Tibial nerve (tissue), 4 donors: ENCODE measurements around the gene POU2F2. TPM values are rescaled to one million over a fixed set of nuclear protein-coding genes. Genes with fewer than 3 reads are reported as not detected.

ENCODE experiments used
- DNase-seq, 2 donors: peaks; one replicate each; pipeline ENCODE4 v3.0.0-alpha.2; 2019; ENCODE audit warnings: low spot score in 2 of 2
- H3K27ac ChIP-seq, 4 donors: fragments of 200-600 bp; sonication (generic) in 3 of 4; one replicate each; pipeline ENCODE4 v1.5.1; 2017 to 2019; ENCODE audit warnings: mild to moderate bottlenecking in 1 of 4
- H3K27me3 ChIP-seq, 2 donors: fragments of 200-600 bp; sonication (generic) in 1 of 2; one replicate each; pipeline versions ENCODE4 v1.5.1 to v1.6.0; 2017 to 2019
- H3K36me3 ChIP-seq, 3 donors: fragments of 200-600 bp; sonication (generic); one replicate each; pipeline ENCODE4 v1.5.1; 2018 to 2019
- H3K4me1 ChIP-seq, 4 donors: fragments of 200-600 bp; sonication (generic) in 3 of 4; one replicate each; pipeline ENCODE4 v1.5.1; 2017 to 2019
- H3K4me3 ChIP-seq, 4 donors: fragments of 200-600 bp; sonication (generic) in 3 of 4; one replicate each; pipeline ENCODE4 v1.5.1; 2017 to 2019; ENCODE audit warnings: mild to moderate bottlenecking in 1 of 4, moderate library complexity in 1 of 4
- H3K9me3 ChIP-seq, 4 donors: fragments of 200-600 bp; sonication (generic) in 3 of 4; one replicate each; pipeline ENCODE4 v1.5.1; 2017 to 2019
- CTCF ChIP-seq, 5 experiments: fragments of 200-600 bp in 3 of 5; fragments of 450-650 bp in 2 of 5; sonication (generic) in 3 of 5; IDR thresholded peaks; one replicate each; pipeline ENCODE4 v1.5.1; 2016 to 2019; ENCODE audit warnings: antibody characterized with exemption in 5 of 5, mild to moderate bottlenecking in 3 of 5, moderate library complexity in 2 of 5
- EP300 ChIP-seq, 2 donors: sonication (generic); formaldehyde crosslinking; IDR thresholded peaks; one replicate each; pipeline ENCODE4 v1.6.1; 2017; ENCODE audit warnings: antibody characterized with exemption in 2 of 2, mild to moderate bottlenecking in 1 of 2
- POLR2A ChIP-seq, 2 donors: fragments of 450-650 bp; IDR thresholded peaks; one replicate each; pipeline ENCODE4 v1.6.1; 2017; ENCODE audit warnings: antibody characterized with exemption in 2 of 2, mild to moderate bottlenecking in 2 of 2, moderate library complexity in 2 of 2
- WGBS, 2 donors: methylation state at CpG; one replicate each; pipeline ENCODE4 v1.1.5; 2018; 5-methylcytosine and 5-hydroxymethylcytosine counted together
- total RNA-seq, 4 donors: library from RNA; depleted of rRNA; stranded (reverse); fragments of >200 nt; gene quantifications; one replicate each; pipeline ENCODE4 v1.1.0, GENCODE V29; 2016

Gene POU2F2
- total RNA-seq, 4 donors from 2014 or later = 0.21 to 6.0 (median 0.51) TPM

GRCh38 chr19:42079886-42080763, 52.1 kb downstream of the POU2F2 start:
- no peak overlapping the region for H3K27ac ChIP-seq
- peaks cover 0 to 19% (median 9%) of the 10 kb centered on the region in 4 donors for H3K4me1 ChIP-seq
- TF ChIP-seq CTCF (IDR thresholded peaks at IDR 0.05) (no peak), EP300 (IDR thresholded peaks at IDR 0.05) (no peak), POLR2A (IDR thresholded peaks at IDR 0.05) (no peak)
- 94 to 97% methylated on average over 35 to 39 of the region's 44 CpGs for WGBS, 2 donors
- no peaks in the 10 kb centered on the region for H3K9me3 ChIP-seq
- H3K4me3 ChIP-seq = no peak overlapping the region
- H3K27me3 ChIP-seq = no peaks in the 10 kb centered on the region
- DNase-seq = no peak
- H3K36me3 ChIP-seq = peaks cover 7 to 65% (median 18%) of the 10 kb centered on the region in 3 donors

DNA sequence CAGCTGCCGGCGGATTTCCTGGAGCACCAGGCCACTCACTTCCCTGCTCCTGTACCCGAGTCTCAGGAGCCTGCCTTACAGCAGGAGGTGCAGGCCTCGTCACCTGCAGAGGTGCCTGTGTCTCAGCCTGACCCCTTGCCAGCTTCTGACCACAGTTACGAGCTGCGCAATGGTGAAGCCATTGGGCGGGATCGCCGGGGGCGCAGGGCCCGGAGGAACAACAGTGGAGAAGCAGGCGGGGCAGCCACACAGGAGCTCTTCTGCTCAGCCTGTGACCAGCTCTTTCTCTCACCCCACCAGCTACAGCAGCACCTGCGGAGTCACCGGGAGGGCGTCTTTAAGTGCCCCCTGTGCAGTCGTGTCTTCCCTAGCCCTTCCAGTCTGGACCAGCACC, 53.0 kb downstream of the POU2F2 start:
- peaks cover 0 to 25% (median 11%) of the 10 kb centered on the region in 4 donors for H3K4me1 ChIP-seq
- H3K27me3 ChIP-seq = no peaks in the 10 kb centered on the region
- H3K4me3 ChIP-seq = no peak overlapping the region
- no peaks in the 10 kb centered on the region for H3K9me3 ChIP-seq
- TF ChIP-seq CTCF (IDR thresholded peaks at IDR 0.05) (no peak), EP300 (IDR thresholded peaks at IDR 0.05) (no peak), POLR2A (IDR thresholded peaks at IDR 0.05) (no peak)
- H3K27ac ChIP-seq = no peak overlapping the region
- no peak for DNase-seq
- WGBS, 2 donors = 83 to 84% methylated on average over 14 to 16 of the region's 16 CpGs
- peaks cover 7 to 61% (median 18%) of the 10 kb centered on the region in 3 donors for H3K36me3 ChIP-seq

DNA sequence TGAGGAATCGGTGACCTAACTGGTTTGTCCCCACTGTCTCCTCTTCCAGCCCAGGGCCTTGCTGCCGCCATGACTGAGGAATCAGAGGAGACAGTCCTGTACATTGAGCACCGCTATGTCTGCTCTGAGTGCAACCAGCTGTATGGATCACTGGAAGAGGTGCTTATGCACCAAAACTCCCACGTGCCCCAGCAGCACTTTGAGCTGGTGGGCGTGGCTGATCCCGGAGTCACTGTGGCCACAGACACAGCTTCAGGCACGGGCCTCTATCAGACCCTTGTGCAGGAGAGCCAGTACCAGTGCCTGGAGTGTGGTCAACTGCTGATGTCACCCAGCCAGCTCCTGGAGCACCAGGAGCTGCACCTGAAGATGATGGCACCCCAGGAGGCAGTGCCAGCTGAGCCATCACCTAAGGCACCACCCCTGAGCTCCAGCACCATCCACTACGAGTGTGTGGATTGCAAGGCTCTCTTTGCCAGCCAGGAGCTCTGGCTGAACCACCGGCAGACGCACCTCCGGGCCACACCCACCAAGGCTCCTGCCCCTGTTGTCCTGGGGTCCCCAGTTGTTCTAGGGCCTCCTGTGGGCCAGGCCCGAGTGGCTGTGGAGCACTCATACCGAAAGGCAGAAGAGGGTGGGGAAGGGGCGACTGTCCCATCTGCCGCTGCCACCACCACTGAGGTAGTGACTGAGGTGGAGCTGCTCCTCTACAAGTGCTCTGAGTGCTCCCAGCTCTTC, 53.5 kb downstream of the POU2F2 start:
- peaks cover 7 to 55% (median 18%) of the 10 kb centered on the region in 3 donors for H3K36me3 ChIP-seq
- H3K4me1 ChIP-seq = peaks cover 0 to 25% (median 11%) of the 10 kb centered on the region in 4 donors
- no peak for DNase-seq
- H3K27me3 ChIP-seq = no peaks in the 10 kb centered on the region
- H3K4me3 ChIP-seq = no peak overlapping the region
- H3K27ac ChIP-seq = no peak overlapping the region
- H3K9me3 ChIP-seq = no peaks in the 10 kb centered on the region
- TF ChIP-seq POLR2A (IDR thresholded peaks at IDR 0.05) (no peak), CTCF (IDR thresholded peaks at IDR 0.05) (no peak)
- 69 to 72% methylated on average over 5 to 11 of the region's 15 CpGs for WGBS, 2 donors

DNA sequence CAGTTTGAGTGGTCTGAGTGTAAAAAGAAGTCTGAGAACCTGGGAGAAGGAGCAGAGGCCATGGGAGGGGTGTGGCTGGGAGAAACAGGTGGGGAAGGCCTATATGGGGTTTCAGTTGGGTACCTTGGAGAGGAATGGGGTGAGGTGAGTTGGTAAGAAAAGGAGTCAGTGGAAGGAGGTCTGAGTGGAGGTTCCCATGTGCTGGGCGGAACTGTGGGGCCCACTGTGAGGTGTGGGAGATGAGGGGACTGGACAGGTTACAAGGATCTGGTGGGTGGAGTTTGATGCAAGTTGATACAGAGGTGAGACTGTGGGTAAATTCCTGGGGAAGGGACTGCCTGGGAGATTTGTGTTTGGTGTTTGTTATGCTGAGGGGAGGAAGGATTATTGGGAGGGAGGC, 54.2 kb downstream of the POU2F2 start:
- WGBS, 2 donors = 89 to 97% methylated on average over 1 of the region's 1 CpG
- Histone ChIP-seq H3K27me3 (no peaks in the 10 kb centered on the region), H3K4me3 (no peak overlapping the region), H3K4me1 (peaks cover 0 to 25% (median 11%) of the 10 kb centered on the region in 4 donors), H3K36me3 (peaks cover 7 to 50% (median 18%) of the 10 kb centered on the region in 3 donors), H3K9me3 (no peaks in the 10 kb centered on the region), H3K27ac (peak overlapping the region in 1 of 4 donors; percentile 99)
- no peak for TF ChIP-seq CTCF (IDR thresholded peaks at IDR 0.05)
- TF ChIP-seq POLR2A (IDR thresholded peaks at IDR 0.05) = no peak
- no peak for TF ChIP-seq EP300 (IDR thresholded peaks at IDR 0.05)
- no peak for DNase-seq
